NCI-H128 (cell line): ENCODE measurements around the gene MMS19.
A peak's percentile ranks its signal among the peaks of the same experiment; 100 is the strongest.
"Not testable (repeated sequence)": the region's sequence is repeated elsewhere in the genome, so short reads cannot be mapped to it uniquely, and the experiment has no call there.

Source experiments
- DNase-seq: peaks from one replicate; lab custom pipeline; 2025; ENCODE audit not compliant: unreplicated experiment; lab: John Stamatoyannopoulos, UW

Gene MMS19

GRCh38 chr10:97468781-97469180, 29.4 kb downstream of the MMS19 start:
- DNase-seq, result not testable (repeated sequence)

- no peak for DNase-seq
Observed at GRCh38 chr10:97468162-97468561, 30.1 kb downstream of the MMS19 start.

DNA sequence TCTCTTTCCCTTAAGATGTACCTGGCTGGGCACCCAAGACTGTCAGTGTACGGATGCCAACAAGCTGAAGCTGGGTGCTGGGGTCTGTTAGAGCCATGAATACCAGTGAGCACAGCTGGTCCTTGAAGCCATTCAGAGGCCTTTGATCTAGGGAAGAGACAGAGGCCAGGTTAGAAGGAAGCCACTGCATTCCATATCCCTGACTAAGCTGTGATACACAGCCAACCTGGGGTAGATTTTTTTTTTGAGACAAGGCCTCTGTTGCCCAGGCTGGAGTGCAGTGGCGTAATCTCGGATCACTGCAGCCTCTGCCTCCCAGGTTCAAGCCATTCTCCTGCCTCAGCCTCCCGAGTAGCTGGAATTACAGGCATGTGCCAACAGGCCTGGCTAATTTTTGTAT, 31.5 kb downstream of the MMS19 start:
- DNase-seq, result no peak

DNA sequence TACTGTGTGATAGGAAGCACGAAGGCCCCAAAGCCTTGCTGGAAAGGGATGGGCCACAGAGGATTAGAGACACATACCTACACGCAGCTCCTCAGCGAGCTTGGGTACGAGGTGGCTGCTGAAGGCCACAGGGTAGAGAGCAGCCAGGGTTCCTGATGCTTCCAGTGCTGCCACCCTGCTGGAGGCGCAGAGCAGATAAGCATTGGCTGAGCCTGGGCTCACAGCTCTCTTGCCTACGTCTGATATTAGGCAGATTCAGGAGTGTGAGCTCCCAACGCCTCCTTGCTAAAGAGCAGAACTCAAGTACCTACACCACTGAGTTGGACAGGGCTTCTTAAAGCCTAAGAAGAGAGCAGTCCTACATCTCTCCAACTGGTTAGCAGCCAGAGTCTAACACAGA, 32.2 kb downstream of the MMS19 start:
- no peak for DNase-seq

GRCh38 chr10:97464226-97464625, 34.0 kb downstream of the MMS19 start:
- DNase-seq, result no peak

DNA sequence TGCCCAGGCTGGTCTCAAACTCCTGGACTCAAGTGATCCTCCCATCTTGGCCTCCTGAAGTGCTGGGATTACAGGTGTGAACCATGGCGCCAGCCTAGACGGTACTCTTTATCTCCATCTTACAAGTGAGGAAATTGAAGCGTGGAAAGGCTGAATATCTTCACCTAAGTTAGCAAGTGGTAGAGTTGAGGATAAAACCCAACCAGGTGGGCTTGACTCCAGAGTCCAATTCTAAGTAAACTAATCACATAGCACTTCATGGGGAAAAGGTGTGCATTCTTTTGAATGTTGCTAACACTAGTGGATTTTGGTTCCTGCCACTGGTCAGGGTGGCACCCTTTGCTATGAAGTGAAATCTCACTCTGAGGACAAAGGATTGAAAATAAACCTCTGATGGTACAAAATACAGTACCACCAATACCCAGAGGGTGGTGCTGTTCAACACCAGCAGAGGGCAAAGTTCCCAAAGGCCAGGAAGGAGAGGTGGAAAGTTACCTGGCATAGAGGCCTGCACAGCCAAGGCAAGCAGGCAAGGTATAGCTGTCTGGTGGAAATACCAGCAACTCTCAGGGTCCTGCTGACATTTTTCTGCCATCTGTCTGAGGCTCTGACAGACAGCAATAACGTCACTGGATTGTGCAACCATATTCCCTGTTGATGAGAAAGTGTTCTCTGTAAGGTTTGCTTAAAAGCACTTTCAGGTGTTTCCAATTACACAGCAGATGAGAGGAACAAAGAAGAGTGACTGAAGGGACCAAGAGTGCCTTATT, 34.7 kb downstream of the MMS19 start:
- DNase-seq, result peak; percentile 10

DNA sequence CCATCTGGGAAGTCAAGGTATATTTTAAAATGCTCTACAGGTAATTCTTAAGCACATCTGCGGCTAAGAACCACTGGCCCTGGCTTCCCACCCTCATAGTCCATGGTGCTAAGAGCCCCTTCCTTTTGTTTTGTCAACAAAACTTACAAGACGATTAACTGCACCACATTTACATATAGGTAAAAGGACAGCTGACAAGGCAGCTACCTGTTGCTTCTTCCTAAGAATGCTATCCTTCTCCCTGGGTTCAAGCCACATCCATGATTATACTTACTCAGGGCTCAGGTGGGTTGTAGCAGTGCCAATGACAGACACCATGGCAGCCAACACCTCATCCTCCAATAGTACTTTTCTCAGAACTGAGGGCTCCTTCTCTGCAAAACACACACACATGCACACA, 35.9 kb downstream of the MMS19 start:
- no peak for DNase-seq

DNA sequence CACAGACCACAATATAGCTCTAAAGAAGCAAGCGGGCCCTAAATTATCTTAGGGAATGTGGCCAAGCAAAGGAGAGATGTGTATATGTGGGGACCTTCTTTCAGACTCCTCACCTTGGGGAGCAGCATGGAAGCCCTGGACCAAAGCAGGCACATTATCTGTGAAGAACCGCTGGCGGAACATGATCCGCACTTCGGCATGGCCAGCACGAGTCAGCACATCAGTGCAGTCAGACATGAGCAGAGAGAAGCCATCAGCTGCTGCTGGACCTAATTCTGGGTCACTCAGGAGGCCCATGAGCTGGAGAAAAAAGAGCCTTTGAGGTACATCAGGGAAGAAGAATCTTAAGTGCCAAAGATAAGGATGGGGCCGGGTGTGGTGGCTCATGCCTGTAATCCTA, 38.3 kb downstream of the MMS19 start:
- DNase-seq, result no peak

- no peak for DNase-seq
Observed at GRCh38 chr10:97459111-97459510, 39.1 kb downstream of the MMS19 start.

- DNase-seq, result no peak
Observed at GRCh38 chr10:97456686-97457065, 41.5 kb downstream of the MMS19 start.

GRCh38 chr10:97456034-97456685, 42.1 kb downstream of the MMS19 start:
- DNase-seq, result no peak

GRCh38 chr10:97454330-97455036, 43.7 kb downstream of the MMS19 start:
- DNase-seq, result no peak

- no peak for DNase-seq
Observed at GRCh38 chr10:97452352-97452751, 45.9 kb downstream of the MMS19 start.

DNA sequence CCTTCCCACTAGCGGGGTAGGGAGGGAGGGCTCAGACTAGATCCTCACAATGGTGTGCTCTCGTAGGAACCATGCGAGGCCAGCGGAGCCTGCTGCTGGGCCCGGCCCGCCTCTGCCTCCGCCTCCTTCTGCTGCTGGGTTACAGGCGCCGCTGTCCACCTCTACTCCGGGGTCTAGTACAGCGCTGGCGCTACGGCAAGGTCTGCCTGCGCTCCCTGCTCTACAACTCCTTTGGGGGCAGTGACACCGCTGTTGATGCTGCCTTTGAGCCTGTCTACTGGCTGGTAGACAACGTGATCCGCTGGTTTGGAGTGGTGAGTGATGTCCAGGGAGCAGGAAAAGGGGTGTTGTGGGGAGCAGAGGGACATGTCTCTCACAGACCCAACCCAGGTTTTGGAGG, 46.6 kb downstream of the MMS19 start:
- DNase-seq, result no peak

DNA sequence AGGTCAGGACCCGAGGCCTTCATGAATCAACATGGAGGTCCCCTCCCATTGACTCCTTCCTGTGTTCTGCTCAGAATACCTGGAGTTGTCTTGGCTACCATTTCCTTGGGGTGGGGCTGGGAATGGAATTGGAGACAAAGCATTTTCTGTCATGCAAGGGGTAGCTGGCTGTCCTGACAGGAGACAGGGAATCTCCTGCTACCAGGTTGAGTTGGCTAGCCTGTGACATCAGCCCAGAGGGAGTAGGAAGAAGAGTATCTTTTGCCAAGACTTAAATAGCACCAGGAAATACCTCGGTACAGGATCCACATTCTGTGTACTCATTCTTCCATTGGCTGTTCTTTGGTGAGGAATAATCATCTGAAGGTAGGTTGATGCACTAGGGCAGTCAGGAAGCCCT, 47.4 kb downstream of the MMS19 start:
- no peak for DNase-seq

DNA sequence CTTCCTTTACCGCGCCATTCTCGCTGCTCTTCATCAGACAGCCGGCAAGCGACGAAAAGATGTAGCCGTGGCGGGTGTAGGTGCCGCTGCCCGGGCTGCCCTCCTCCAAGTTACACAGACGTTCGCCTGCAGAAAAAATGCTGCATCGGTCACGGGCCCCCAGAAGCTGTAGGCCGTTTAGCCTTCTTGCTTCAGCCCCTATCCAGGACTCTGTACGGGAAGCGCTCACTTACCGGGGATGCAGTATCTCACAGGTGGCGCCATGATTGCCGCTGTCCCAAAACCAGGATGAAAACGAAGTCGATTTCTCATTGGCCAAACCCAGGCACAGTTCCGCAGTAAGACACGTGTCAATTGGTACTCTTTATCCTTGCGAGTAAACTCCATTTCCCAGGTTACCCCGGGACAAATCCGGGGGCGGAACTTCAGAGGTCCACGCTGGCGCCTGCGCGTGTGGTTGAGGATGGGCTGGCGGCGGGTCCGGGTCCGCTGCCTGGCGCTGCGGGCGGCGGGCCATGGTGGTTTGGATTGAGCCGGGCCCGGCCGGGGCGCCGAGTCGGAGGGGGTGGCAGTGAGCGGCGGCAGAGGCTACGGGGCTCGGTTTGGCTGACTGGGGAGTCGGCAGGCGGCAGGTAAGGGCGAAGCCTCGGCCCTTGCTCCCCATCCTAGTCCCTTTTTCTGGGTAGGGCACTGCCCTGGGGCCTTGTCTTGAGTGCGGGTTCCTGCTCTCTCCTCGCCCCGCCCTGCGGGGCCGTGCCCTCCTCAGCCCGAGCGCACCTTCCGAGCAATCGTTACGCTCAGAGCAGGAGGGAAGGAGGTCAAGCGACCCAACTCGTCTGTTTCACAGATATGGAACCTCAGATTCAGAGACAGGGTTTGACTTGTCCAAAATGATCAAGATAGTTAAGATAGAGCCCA, 52.2 kb downstream of the MMS19 start, which contains the start of the genes EXOSC1 and ZDHHC16:
EXOSC1 (minus strand) TSS at position 285 of the 918 bp plus-strand sequence; CDS start at position 264, 21 bp downstream.
ZDHHC16 (plus strand) TSS at position 454 of the 918 bp plus-strand sequence. CDS start 5,501 bp downstream, outside the sequence.
- DNase-seq, result peak; percentile 74

DNA sequence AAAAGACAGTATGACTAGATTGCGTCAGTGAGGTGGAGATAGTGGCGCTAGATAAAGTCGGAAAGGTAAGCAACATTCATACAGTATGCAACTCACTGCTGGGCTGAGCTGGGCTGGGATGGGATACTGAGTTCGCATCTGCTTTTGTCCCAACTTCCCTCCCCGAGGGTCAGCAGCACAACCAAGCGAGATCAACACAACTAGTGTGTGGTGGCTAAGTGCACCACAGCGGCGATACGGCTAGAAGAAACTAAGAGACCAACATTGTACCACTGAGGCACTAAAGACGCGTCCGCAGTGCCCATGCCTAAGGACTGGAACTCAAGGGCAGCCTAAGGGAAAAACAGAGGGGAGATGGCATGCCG, 52.9 kb downstream of the MMS19 start:
- DNase-seq, result no peak

- DNase-seq, result no peak
Observed at GRCh38 chr10:97444212-97444611, 54.0 kb downstream of the MMS19 start.

DNA sequence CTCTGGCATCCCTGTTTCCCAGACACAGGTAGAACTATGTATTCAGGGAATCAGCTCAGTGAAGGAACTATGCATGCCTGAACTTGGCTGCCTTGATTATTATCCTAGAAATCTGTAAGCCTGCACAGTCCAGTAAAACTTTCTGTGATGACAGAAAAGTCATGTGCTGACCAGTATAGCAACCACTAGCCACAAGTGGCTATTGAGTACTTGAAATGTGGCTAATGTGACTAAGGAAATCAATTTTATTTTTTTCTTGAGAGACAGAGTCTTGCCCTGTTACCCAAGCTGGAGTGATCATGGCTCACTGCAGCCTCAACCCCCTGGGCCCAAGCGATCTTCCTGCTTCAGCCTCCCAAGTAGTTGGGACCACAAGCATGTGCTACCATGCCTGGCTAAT, 55.9 kb downstream of the MMS19 start:
- DNase-seq, result no peak

DNA sequence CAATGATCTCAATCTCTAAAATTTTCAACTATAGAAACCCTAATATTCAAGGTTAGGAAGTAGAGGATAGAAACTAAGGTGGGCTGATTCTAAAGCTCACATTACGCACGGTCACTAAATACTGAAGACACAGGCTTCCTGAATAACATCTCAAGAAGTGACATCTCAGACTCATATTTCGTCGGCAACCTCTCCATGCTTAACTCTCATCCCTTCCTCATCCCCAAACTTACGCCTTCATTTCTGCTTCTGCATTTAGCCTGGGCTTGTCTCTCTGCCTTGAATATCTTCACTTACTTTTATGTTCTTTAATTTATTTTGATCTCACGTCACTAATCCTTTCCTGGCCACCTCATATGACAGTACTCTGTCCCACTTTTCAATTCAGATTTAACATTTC, 63.0 kb downstream of the MMS19 start:
- DNase-seq, result no peak

- DNase-seq, result no peak
Observed at GRCh38 chr10:97434557-97434956, 63.7 kb downstream of the MMS19 start.
